GM12875 (cell line): ENCODE data around the gene RFX2.

Source experiments
- H3K4me3 ChIP-seq: one replicate; pipeline ENCODE4 v1.5.1; 2011; ENCODE audit warnings: low read depth, low read length, control low read depth
- CTCF ChIP-seq: IDR thresholded peaks from 2 replicates; pipeline ENCODE4 v1.5.1; 2011; ENCODE audit warnings: low read depth, mild to moderate bottlenecking, control low read depth, inconsistent platforms, low read length, moderate library complexity, borderline replicate concordance; ENCODE audit not compliant: insufficient read depth

Gene RFX2

GRCh38 chr19:5994405-5995165 lies 115.7 kb downstream of the RFX2 start:
- TF ChIP-seq CTCF: no peak
- H3K4me3 ChIP-seq: no peak overlapping the region

DNA sequence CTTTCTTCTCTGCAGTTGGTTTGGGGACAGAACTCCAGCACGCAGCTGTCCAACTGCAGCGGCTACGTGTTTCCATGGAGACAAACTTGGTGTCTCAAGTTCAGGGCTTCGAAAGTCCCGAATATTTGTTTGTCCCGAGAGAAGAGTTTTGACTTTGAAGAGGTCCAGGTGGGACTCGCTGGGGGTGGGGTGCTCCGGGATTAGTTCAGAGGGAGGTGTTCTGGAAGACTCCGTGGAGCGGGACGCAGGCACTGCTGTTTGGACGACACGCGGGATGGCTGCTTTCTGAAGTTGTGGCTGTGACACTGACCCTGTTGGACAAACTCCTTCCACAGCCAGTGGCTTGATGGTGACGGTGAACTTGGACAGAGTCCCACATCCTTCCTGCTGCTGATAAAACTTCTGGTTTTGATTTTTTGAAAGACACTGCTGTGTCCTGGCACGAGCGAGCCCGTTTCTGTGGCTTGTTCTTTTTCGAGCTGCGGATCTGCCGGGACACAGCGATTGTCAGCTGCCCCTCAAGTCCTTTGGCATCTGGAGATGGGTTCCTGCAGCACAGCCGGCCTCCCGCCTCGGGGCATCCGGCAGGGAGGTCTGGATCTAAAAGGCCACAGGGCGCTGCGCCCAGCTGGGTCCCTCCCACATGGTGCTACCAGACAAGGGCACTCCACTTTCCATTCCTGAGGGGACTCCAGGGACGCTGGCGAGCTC lies 116.5 kb downstream of the RFX2 start:
- TF ChIP-seq CTCF: no peak
- no peak overlapping the region for H3K4me3 ChIP-seq

GRCh38 chr19:5993201-5993600 lies 117.1 kb downstream of the RFX2 start:
- no peak overlapping the region for H3K4me3 ChIP-seq
- TF ChIP-seq CTCF: no peak

- H3K4me3 ChIP-seq: no peak overlapping the region
- no peak for TF ChIP-seq CTCF
These were observed 117.5 kb downstream of the RFX2 start for GRCh38 chr19:5992756-5993155.

DNA sequence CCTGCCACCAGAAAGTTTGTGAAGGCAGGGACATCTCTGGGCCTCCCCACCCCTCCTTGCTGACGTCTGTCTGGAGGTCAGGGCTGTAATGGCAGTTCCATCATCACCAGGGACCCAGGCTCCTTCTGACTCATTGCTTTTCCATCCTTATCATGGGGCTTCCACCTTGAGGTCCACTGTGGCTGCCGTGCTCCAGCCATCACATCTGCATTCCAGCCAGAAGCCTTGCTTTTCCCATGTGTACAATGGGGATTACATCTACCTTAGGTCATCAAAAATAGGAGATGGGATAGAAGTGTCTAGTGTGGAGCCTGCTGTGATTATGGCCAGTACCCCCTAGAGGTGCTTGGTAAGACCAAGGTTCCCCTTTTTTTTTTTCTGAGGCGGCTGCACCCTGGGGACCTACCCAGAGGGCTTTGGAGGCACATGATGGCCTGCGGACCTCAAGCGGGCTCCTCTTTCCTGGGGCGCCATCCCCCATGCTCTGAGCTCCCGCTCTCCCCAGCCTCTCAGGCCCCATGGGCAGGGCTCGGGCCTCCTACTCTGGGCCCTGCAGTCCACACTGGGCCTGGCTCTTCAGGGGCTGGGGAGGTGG lies 119.0 kb downstream of the RFX2 start:
- no peak for TF ChIP-seq CTCF

GRCh38 chr19:5990289-5990797 lies 120.0 kb downstream of the RFX2 start:
- no peak for TF ChIP-seq CTCF
- no peak overlapping the region for H3K4me3 ChIP-seq

More for the DNA sequence above, 119.0 kb downstream of the RFX2 start:
- no peak overlapping the region for H3K4me3 ChIP-seq
